ENCODE data around the gene S100A11. TPM values are rescaled to one million over a fixed set of nuclear protein-coding genes. Genes with fewer than 3 reads are reported as not detected.

Gene S100A11
- total and polyA plus RNA-seq, 2 donors = 195 to 1,404 TPM

DNA sequence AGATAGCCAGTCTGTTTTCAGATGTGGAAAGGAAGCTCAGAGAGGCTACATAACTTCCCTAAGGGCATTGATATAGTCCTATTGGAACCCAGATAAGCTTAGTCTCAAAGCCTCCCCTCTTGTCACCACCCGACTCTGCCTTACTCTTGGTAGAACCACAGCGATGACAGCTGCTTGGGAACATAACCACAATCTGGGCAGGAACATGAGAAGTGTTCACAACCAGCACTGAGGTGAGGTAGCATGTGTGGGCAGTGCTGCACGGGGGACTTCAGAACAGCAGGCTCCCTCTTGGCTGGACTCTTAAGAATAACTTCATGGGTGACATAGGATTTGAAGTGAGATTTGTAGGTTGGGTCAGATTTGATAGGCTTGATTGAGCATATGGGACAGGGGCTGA lies 33.8 kb downstream of the S100A11 start:
- no peak for DNase-seq (ENCODE audit: low read depth in 6 of 9, low spot score in 9 of 9)
- H3K4me3 ChIP-seq (ENCODE audit: low read length in 2 of 2) = no peak overlapping the region
- H3K9me3 ChIP-seq (ENCODE audit: control insufficient read depth in 2 of 2, insufficient read depth in 1 of 2, low read length in 1 of 2) = no peaks in the 10 kb centered on the region
- H3K27me3 ChIP-seq (ENCODE audit: control insufficient read depth in 2 of 2, insufficient read depth in 1 of 2, low read length in 1 of 2) = peaks cover 5 to 58% of the 10 kb centered on the region in 2 donors
- H3K27ac ChIP-seq (ENCODE audit: low read depth in 1 of 2, low read length in 1 of 2) = no peak overlapping the region
- 49% methylated on average over 3 of the region's 3 CpGs for WGBS
- peaks cover 0 to 2% of the 10 kb centered on the region in 2 donors for H3K4me1 ChIP-seq (ENCODE audit: control insufficient read depth in 2 of 2, insufficient read depth in 2 of 2, low read length in 2 of 2)
- H3K36me3 ChIP-seq (ENCODE audit: control insufficient read depth in 2 of 2, insufficient read depth in 2 of 2, low read length in 1 of 2) = no peaks in the 10 kb centered on the region

DNA sequence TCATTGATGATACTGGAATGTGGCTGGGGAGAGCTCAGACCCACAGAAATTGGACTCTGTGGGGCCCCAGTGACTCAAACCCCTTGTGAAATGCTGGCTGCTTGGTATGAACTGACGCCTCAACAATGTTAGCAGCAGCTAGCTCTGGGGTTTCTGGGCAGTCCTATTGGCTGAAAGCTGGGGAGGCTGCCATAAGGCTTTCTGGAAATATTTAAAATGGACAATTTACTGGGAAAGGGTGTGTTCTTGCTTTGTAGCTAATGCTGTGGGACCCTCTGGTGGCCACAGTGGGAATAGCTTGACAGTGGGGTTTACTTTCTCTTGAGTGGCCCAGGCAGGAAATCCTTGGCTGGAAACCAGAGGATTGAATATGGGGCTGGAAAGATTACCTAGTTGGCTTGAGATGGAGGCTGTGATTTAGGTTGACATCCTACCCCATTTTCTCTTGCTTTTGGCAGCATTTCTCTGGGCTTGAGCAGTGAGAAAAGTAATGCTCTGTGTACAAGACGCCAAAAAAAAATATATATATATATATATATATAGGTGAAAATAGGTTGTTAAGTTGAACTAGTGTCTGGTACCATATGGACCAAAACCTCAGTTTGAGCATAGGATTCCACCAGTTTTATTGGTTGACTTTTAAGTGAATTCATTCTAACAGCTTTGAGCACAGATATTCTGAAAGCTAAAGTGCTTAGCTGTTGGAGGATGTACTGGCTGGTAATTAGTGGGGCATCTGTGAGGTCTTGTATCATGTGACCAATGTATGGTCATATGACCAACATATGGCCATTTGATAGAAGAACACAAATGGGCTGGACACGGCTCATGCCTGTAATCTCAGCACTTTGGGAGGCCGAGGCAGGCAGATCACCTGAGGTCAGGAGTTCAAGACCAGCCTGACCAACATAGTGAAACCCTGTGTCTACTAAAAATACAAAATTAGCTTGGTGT lies 34.9 kb downstream of the S100A11 start:
- Histone ChIP-seq H3K36me3 (ENCODE audit: control insufficient read depth in 2 of 2, insufficient read depth in 2 of 2, low read length in 1 of 2) (no peaks in the 10 kb centered on the region), H3K4me3 (ENCODE audit: low read length in 2 of 2) (no peak overlapping the region), H3K9me3 (ENCODE audit: control insufficient read depth in 2 of 2, insufficient read depth in 1 of 2, low read length in 1 of 2) (no peaks in the 10 kb centered on the region), H3K27me3 (ENCODE audit: control insufficient read depth in 2 of 2, insufficient read depth in 1 of 2, low read length in 1 of 2) (peaks cover 5 to 63% of the 10 kb centered on the region in 2 donors), H3K27ac (ENCODE audit: low read depth in 1 of 2, low read length in 1 of 2) (peak overlapping the region; percentile 15 to 38), H3K4me1 (ENCODE audit: control insufficient read depth in 2 of 2, insufficient read depth in 2 of 2, low read length in 2 of 2) (peaks cover 0 to 2% of the 10 kb centered on the region in 2 donors)
- peak; percentile 44 to 85 (median 67) for DNase-seq (ENCODE audit: low read depth in 6 of 9, low spot score in 9 of 9)
- WGBS = 85% methylated on average over 4 of the region's 4 CpGs

DNA sequence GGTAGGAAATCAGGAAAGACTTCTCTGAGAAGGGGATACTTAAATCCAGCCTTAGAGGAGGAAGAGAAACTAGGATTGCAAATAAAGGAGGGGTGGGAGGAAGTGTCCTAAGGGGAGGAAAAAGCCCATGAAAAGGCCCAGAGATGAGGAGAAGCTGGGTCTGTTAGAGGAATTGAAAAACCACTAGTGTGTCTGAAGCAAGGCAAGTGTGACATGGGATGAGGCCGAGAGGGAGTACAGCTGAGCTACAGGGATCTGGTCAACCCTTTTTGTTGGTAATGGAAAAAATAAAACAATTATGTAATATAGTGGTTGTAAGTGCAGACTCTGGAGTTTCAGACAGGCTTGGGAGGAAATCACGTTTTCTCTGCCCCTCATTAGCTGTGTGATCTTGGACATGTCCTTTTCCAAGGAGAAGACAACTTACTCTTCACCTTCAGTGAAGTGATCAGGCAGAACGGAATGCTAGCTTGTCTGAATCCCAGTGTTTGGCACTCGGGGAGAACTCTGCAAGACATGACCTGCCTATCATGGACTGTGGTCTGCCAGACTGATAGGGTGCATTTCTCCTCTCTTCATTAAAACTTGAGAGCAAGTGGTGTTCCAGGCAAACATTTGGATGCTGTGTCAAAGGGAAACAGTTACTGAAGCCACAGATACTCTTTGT lies 35.7 kb downstream of the S100A11 start:
- Histone ChIP-seq H3K4me1 (ENCODE audit: control insufficient read depth in 2 of 2, insufficient read depth in 2 of 2, low read length in 2 of 2) (peaks cover 0 to 2% of the 10 kb centered on the region in 2 donors), H3K4me3 (ENCODE audit: low read length in 2 of 2) (no peak overlapping the region), H3K9me3 (ENCODE audit: control insufficient read depth in 2 of 2, insufficient read depth in 1 of 2, low read length in 1 of 2) (no peaks in the 10 kb centered on the region), H3K27ac (ENCODE audit: low read depth in 1 of 2, low read length in 1 of 2) (peak overlapping the region; percentile 15 to 38), H3K36me3 (ENCODE audit: control insufficient read depth in 2 of 2, insufficient read depth in 2 of 2, low read length in 1 of 2) (no peaks in the 10 kb centered on the region), H3K27me3 (ENCODE audit: control insufficient read depth in 2 of 2, insufficient read depth in 1 of 2, low read length in 1 of 2) (peaks cover 5 to 61% of the 10 kb centered on the region in 2 donors)
- 88% methylated on average over 4 of the region's 4 CpGs for WGBS
- DNase-seq (ENCODE audit: low read depth in 6 of 9, low spot score in 9 of 9) = no peak

DNA sequence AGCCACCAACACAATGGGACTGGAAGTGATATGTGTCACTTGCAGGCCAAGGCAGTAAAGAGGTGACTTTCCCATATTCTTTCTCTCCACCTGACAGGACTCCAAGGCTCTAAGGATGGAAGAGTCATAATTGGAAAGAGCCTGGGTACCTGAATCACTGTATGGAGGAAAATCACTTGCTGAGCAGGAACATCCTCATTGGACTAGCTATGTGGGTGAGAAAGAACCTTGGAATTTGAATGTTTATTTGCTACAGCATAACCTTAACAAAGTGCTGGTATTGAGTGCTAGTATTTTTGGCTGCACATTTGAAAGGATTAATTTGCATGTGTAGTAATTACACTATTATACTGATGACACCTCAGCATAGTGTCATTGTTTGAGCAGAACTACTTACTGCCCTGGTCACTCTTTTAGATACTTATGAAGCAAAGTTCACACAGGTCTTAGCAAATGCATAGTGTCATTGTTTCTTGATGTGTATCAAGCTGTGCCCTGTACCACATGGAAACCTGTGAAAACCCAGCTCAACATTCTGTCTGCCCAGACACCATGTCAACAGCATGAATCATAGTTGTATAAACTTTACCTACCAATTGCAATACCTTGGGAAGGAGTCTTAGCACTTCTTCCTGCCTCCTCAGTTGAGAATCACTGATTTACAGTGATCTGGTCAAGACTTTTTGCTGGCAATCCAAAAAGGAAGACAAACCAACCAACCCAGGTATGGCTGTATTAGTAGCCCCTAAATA lies 38.0 kb downstream of the S100A11 start:
- Histone ChIP-seq H3K36me3 (ENCODE audit: control insufficient read depth in 2 of 2, insufficient read depth in 2 of 2, low read length in 1 of 2) (no peaks in the 10 kb centered on the region), H3K9me3 (ENCODE audit: control insufficient read depth in 2 of 2, insufficient read depth in 1 of 2, low read length in 1 of 2) (peaks cover 0 to 6% of the 10 kb centered on the region in 2 donors), H3K27me3 (ENCODE audit: control insufficient read depth in 2 of 2, insufficient read depth in 1 of 2, low read length in 1 of 2) (peaks cover 9 to 72% of the 10 kb centered on the region in 2 donors), H3K4me3 (ENCODE audit: low read length in 2 of 2) (no peak overlapping the region), H3K27ac (ENCODE audit: low read depth in 1 of 2, low read length in 1 of 2) (no peak overlapping the region), H3K4me1 (ENCODE audit: control insufficient read depth in 2 of 2, insufficient read depth in 2 of 2, low read length in 2 of 2) (peaks cover 4 to 8% of the 10 kb centered on the region in 2 donors)
- DNase-seq (ENCODE audit: low read depth in 6 of 9, low spot score in 9 of 9) = no peak

DNA sequence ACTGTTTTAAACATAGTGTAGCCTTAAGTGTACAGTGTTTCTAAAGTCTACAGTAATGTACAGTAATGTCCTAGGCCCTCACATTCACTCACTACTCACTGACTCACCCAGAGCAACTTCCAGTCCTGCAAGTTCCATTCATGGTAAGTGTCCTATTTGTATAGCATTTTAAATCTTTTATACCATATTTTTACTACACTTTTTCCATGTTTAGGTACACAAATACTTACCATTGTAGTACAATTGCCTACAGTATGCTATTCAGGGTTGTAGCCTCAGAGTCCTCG lies 39.6 kb downstream of the S100A11 start:
- no peaks in the 10 kb centered on the region for H3K36me3 ChIP-seq (ENCODE audit: control insufficient read depth in 2 of 2, insufficient read depth in 2 of 2, low read length in 1 of 2)
- DNase-seq (ENCODE audit: low read depth in 6 of 9, low spot score in 9 of 9) = no peak
- H3K27ac ChIP-seq (ENCODE audit: low read depth in 1 of 2, low read length in 1 of 2) = no peak overlapping the region
- H3K4me1 ChIP-seq (ENCODE audit: control insufficient read depth in 2 of 2, insufficient read depth in 2 of 2, low read length in 2 of 2) = peaks cover 13 to 17% of the 10 kb centered on the region in 2 donors
- H3K27me3 ChIP-seq (ENCODE audit: control insufficient read depth in 2 of 2, insufficient read depth in 1 of 2, low read length in 1 of 2) = peaks cover 9 to 75% of the 10 kb centered on the region in 2 donors
- peaks cover 0 to 11% of the 10 kb centered on the region in 2 donors for H3K9me3 ChIP-seq (ENCODE audit: control insufficient read depth in 2 of 2, insufficient read depth in 1 of 2, low read length in 1 of 2)
- H3K4me3 ChIP-seq (ENCODE audit: low read length in 2 of 2) = no peak overlapping the region
- 100% methylated on average over 1 of the region's 1 CpG for WGBS

DNA sequence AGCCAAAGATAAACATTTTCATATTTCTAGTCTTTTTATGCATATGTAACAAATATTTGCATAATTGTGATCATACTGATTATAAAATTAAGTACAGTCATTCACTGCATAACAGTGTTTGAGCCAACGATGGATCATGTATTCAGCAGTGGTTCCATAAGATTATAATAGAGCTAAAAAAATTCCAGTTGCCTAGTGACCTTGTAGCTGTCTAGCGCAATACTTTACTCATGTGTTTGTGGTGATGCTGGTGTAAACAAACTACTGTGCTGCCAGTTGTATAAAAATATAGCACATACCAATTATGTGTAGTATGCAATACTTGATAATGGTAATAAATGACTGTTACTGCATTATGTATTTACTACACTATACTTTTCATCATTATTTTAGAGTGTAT lies 41.0 kb downstream of the S100A11 start:
- DNase-seq (ENCODE audit: low read depth in 6 of 9, low spot score in 9 of 9) = no peak
- H3K9me3 ChIP-seq (ENCODE audit: control insufficient read depth in 2 of 2, insufficient read depth in 1 of 2, low read length in 1 of 2) = peaks cover 0 to 11% of the 10 kb centered on the region in 2 donors
- H3K36me3 ChIP-seq (ENCODE audit: control insufficient read depth in 2 of 2, insufficient read depth in 2 of 2, low read length in 1 of 2) = no peaks in the 10 kb centered on the region
- WGBS = 94% methylated on average over 2 of the region's 2 CpGs
- H3K27ac ChIP-seq (ENCODE audit: low read depth in 1 of 2, low read length in 1 of 2) = no peak overlapping the region
- peaks cover 6 to 80% of the 10 kb centered on the region in 2 donors for H3K27me3 ChIP-seq (ENCODE audit: control insufficient read depth in 2 of 2, insufficient read depth in 1 of 2, low read length in 1 of 2)
- H3K4me1 ChIP-seq (ENCODE audit: control insufficient read depth in 2 of 2, insufficient read depth in 2 of 2, low read length in 2 of 2) = peaks cover 18 to 20% of the 10 kb centered on the region in 2 donors
- no peak overlapping the region for H3K4me3 ChIP-seq (ENCODE audit: low read length in 2 of 2)

DNA sequence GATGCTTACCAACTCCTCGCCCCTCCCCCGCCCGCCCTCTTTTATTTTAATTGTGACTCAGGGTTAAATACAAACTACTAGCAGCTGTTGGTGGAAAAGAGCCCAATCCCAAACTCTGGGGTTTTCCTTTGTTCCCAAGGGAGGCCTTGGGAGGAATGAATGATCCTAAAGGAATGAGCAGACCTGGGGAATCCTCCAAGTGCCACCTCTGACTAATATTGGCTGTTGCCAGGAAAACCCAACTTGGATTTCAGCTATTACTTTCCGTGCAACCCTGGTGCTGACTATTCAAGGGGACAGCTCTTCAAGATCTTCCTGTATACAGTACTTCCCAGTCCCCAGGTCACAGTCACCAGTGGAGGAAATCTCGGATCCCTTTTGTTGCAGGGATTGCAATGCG lies 41.8 kb downstream of the S100A11 start:
- Histone ChIP-seq H3K27ac (ENCODE audit: low read depth in 1 of 2, low read length in 1 of 2) (no peak overlapping the region), H3K36me3 (ENCODE audit: control insufficient read depth in 2 of 2, insufficient read depth in 2 of 2, low read length in 1 of 2) (no peaks in the 10 kb centered on the region), H3K4me3 (ENCODE audit: low read length in 2 of 2) (no peak overlapping the region), H3K4me1 (ENCODE audit: control insufficient read depth in 2 of 2, insufficient read depth in 2 of 2, low read length in 2 of 2) (peaks cover 18 to 20% of the 10 kb centered on the region in 2 donors), H3K9me3 (ENCODE audit: control insufficient read depth in 2 of 2, insufficient read depth in 1 of 2, low read length in 1 of 2) (peaks cover 0 to 11% of the 10 kb centered on the region in 2 donors), H3K27me3 (ENCODE audit: control insufficient read depth in 2 of 2, insufficient read depth in 1 of 2, low read length in 1 of 2) (peaks cover 6 to 81% of the 10 kb centered on the region in 2 donors)
- no peak for DNase-seq (ENCODE audit: low read depth in 6 of 9, low spot score in 9 of 9)
- 96% methylated on average over 6 of the region's 6 CpGs for whole genome bisulfite sequencing

DNA sequence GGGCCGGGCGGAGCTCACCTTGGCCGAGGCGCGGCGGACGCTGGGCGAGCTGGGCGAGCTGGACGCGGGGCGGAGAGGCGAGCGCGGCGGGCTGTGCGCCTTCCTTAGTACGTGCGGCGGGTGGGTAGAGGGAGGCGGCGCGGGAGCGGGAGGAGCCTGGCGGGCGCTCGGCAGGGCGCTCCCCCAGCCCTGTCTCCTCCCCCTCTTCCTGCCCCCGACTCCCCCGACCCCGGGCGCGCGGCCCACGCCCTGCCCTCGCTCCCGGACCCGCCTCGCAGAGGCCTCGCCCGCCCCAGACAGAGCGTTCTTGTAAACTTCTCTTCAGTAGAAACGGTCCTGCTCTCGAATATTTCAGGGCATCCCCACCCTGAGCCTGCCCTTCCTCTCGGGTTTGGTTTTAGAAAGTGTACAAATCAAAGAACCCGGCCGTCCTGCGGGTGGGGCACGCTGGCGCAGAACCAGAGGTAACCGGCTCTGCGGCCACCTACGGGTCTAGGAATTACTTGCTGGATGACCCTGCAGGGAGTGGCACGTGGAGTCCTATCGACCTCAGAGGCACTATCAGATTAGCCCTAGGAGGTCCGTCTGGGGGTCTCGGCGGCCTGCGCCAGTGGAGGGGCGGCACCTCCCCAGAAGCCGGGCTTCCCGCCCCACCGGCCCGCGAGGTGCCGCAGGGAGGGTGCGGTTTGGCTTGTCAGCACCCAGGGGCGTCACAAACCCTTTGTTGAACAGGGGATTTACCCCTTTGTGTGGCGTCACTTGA lies 42.9 kb downstream of the S100A11 start, which contains the start of gene S100A10:
Gene S100A10, minus strand, starts transcription at position 126 of the 763 bp plus-strand sequence. CDS start 7,629 bp downstream, outside the sequence.
- Histone ChIP-seq H3K27ac (ENCODE audit: low read depth in 1 of 2, low read length in 1 of 2) (peak within 1 kb of the TSS; percentile 71 to 86), H3K9me3 (ENCODE audit: control insufficient read depth in 2 of 2, insufficient read depth in 1 of 2, low read length in 1 of 2) (peaks cover 0 to 11% of the 10 kb centered on the region in 2 donors), H3K4me3 (ENCODE audit: low read length in 2 of 2) (peak within 1 kb of the TSS; percentile 57 to 85), H3K36me3 (ENCODE audit: control insufficient read depth in 2 of 2, insufficient read depth in 2 of 2, low read length in 1 of 2) (no peaks in the 10 kb centered on the region), H3K4me1 (ENCODE audit: control insufficient read depth in 2 of 2, insufficient read depth in 2 of 2, low read length in 2 of 2) (peaks cover 18 to 20% of the 10 kb centered on the region in 2 donors), H3K27me3 (ENCODE audit: control insufficient read depth in 2 of 2, insufficient read depth in 1 of 2, low read length in 1 of 2) (peaks cover 6 to 86% of the 10 kb centered on the region in 2 donors)
- peak in 5 of 9 donors; percentile 49 to 79 (median 62) for DNase-seq (ENCODE audit: low read depth in 6 of 9, low spot score in 9 of 9)
- 3% methylated on average over 69 of the region's 69 CpGs for WGBS
